Limb (tissue), 2 donors: ENCODE results near the gene ACAP2.
"Not testable (repeated sequence)": the region's sequence is repeated elsewhere in the genome, so short reads cannot be mapped to it uniquely, and the experiment has no call there.

Experiments
- DNase-seq, 2 donors: peaks; one replicate each; pipeline ENCODE4 v3.0.0-alpha.2; 2016; ENCODE audit errors: extremely low spot score in 2 of 2

Gene ACAP2

GRCh38 chr3:195442573-195443390 lies at the start of gene ACAP2:
ACAP2 (minus strand) TSS chr3:195443020; CDS start chr3:195442847, 173 bp downstream.
- peak; percentile 99 to 100 for DNase-seq

GRCh38 chr3:195475614-195476013 lies 32.8 kb upstream of the ACAP2 start:
- no peak for DNase-seq

- DNase-seq = not testable (repeated sequence)
Measured at GRCh38 chr3:195475116-195475515, 32.3 kb upstream of the ACAP2 start.

GRCh38 chr3:195468841-195469240 lies 26.0 kb upstream of the ACAP2 start:
- DNase-seq = no peak

GRCh38 chr3:195468391-195468776 lies 25.6 kb upstream of the ACAP2 start:
- DNase-seq = no peak

- DNase-seq = no peak
Measured at GRCh38 chr3:195467641-195468390, 25.0 kb upstream of the ACAP2 start.

GRCh38 chr3:195466251-195466650 lies 23.4 kb upstream of the ACAP2 start:
- no peak for DNase-seq

- DNase-seq = not testable (repeated sequence)
Measured at GRCh38 chr3:195462922-195463321, 20.1 kb upstream of the ACAP2 start.

- DNase-seq = no peak
Measured at GRCh38 chr3:195462308-195462610, 19.4 kb upstream of the ACAP2 start.

GRCh38 chr3:195461594-195462307 lies 18.9 kb upstream of the ACAP2 start:
- DNase-seq = no peak

- no peak for DNase-seq
Measured at GRCh38 chr3:195460091-195460713, 17.4 kb upstream of the ACAP2 start.

- no peak for DNase-seq
Measured at GRCh38 chr3:195458316-195458717, 15.5 kb upstream of the ACAP2 start.

GRCh38 chr3:195455789-195456188 lies 13.0 kb upstream of the ACAP2 start:
- DNase-seq = no peak

- no peak for DNase-seq
Measured at GRCh38 chr3:195453236-195453635, 10.4 kb upstream of the ACAP2 start.

- no peak for DNase-seq
Measured at GRCh38 chr3:195451373-195452015, 8.7 kb upstream of the ACAP2 start.

- no peak for DNase-seq
Measured at GRCh38 chr3:195450731-195451229, 8.0 kb upstream of the ACAP2 start.

GRCh38 chr3:195448205-195448875 lies 5.5 kb upstream of the ACAP2 start:
- DNase-seq = no peak

- DNase-seq = no peak
Measured at GRCh38 chr3:195447201-195447600, 4.4 kb upstream of the ACAP2 start.

- DNase-seq = no peak
Measured at GRCh38 chr3:195446359-195446758, 3.5 kb upstream of the ACAP2 start.

- DNase-seq = no peak
Measured at GRCh38 chr3:195445885-195446284, 3.1 kb upstream of the ACAP2 start.
